Neural progenitor cell (in vitro differentiated cells): ENCODE measurements around the gene TANC1. TPM values are rescaled to one million over a fixed set of nuclear protein-coding genes. Genes with fewer than 3 reads are reported as not detected.

Experiments
- DNase-seq: peaks from one replicate; pipeline ENCODE4 v3.0.0-alpha.2; 2016; ENCODE audit warnings: low spot score
- H2AFZ ChIP-seq: fragments of 200-600 bp; sonication (generic); replicated peaks from 2 replicates; pipeline ENCODE4 v1.6.1; 2016; ENCODE audit warnings: antibody characterized with exemption
- H3F3A ChIP-seq: fragments of 200-600 bp; sonication (generic); 2 replicates; pipeline ENCODE4 v1.6.1; 2016; ENCODE audit warnings: antibody characterized with exemption, low read depth
- H3K27ac ChIP-seq: fragments of 200-600 bp; sonication (generic); 2 replicates; pipeline ENCODE4 v1.5.1; 2016; ENCODE audit warnings: mild to moderate bottlenecking
- H3K27me3 ChIP-seq: fragments of 200-600 bp; sonication (generic); 2 replicates; pipeline ENCODE4 v1.6.1; 2016; ENCODE audit warnings: mild to moderate bottlenecking, moderate library complexity
- H3K36me3 ChIP-seq: fragments of 200-600 bp; sonication (generic); 2 replicates; pipeline ENCODE4 v1.5.1; 2016
- H3K4me1 ChIP-seq: fragments of 200-600 bp; sonication (generic); 2 replicates; pipeline ENCODE4 v1.6.1; 2016; ENCODE audit warnings: mixed run types
- H3K4me2 ChIP-seq: fragments of 200-600 bp; sonication (generic); 2 replicates; pipeline ENCODE4 v1.6.1; 2016
- H3K4me3 ChIP-seq: fragments of 200-600 bp; sonication (generic); 2 replicates; pipeline ENCODE4 v1.5.1; 2016
- H3K79me2 ChIP-seq: fragments of 200-600 bp; sonication (generic); 2 replicates; pipeline ENCODE4 v1.6.1; 2016; ENCODE audit warnings: low read depth
- H3K9ac ChIP-seq: fragments of 200-600 bp; sonication (generic); 2 replicates; pipeline ENCODE4 v1.6.1; 2016
- H3K9me3 ChIP-seq: fragments of 200-600 bp; sonication (generic); 2 replicates; pipeline ENCODE4 v1.5.1; 2016; ENCODE audit warnings: low read depth
- H4K20me1 ChIP-seq: fragments of 200-600 bp; sonication (generic); 2 replicates; pipeline ENCODE4 v1.6.1; 2016; ENCODE audit warnings: low read depth
- H3K27ac Mint-ChIP-seq: 3 replicates; pipeline ENCODE4 v1.8.0; 2021; ENCODE audit warnings: mixed read lengths
- H3K27me3 Mint-ChIP-seq: 2 replicates; pipeline ENCODE4 v1.8.0; 2022; ENCODE audit warnings: low read depth, mild to moderate bottlenecking, inconsistent platforms, moderate library complexity, mixed read lengths; ENCODE audit not compliant: insufficient read depth
- H3K36me3 Mint-ChIP-seq: 3 replicates; pipeline ENCODE4 v1.8.0; 2021; ENCODE audit warnings: mixed read lengths
- H3K4me1 Mint-ChIP-seq: 3 replicates; pipeline ENCODE4 v1.8.0; 2021; ENCODE audit warnings: mixed read lengths
- H3K4me3 Mint-ChIP-seq: 3 replicates; pipeline ENCODE4 v1.8.0; 2021; ENCODE audit warnings: mild to moderate bottlenecking, moderate library complexity, mixed read lengths
- H3K9me3 Mint-ChIP-seq: 3 replicates; pipeline ENCODE4 v1.8.0; 2020; ENCODE audit warnings: mixed read lengths
- CTCF ChIP-seq: fragments of 200-600 bp; sonication (generic); IDR thresholded peaks from 2 replicates; pipeline ENCODE4 v1.5.1; 2017; ENCODE audit warnings: antibody characterized with exemption, mild to moderate bottlenecking
- EZH2 ChIP-seq: fragments of 200-600 bp; sonication (generic); IDR thresholded peaks from 2 replicates; pipeline ENCODE4 v1.6.1; 2017; ENCODE audit warnings: antibody characterized with exemption, mild to moderate bottlenecking, moderate library complexity
- EZH2phosphoT487 ChIP-seq: fragments of 200-600 bp; sonication (generic); IDR thresholded peaks from 2 replicates; pipeline ENCODE4 v1.6.1; 2017; ENCODE audit warnings: antibody characterized with exemption
- total RNA-seq: library from RNA; depleted of rRNA; stranded (reverse); fragments of >200 nt; gene quantifications from 2 replicates; pipeline ENCODE4 v1.2.3, GENCODE V29; 2015; ENCODE audit warnings: low replicate concordance

The TANC1 gene
- total RNA-seq, 1 donor from 2014 or later = 11.9 TPM

GRCh38 chr2:159026170-159026569 is 57.7 kb downstream of the TANC1 start:
- Histone ChIP-seq H3K27me3 (no peaks in the 10 kb centered on the region), H3K27ac (no peak overlapping the region), H4K20me1 (peaks cover 7% of the 10 kb centered on the region), H2AFZ (no peak overlapping the region), H3F3A (peaks cover 7% of the 10 kb centered on the region), H3K9ac (no peak overlapping the region), H3K36me3 (no peaks in the 10 kb centered on the region), H3K4me2 (no peak overlapping the region), H3K79me2 (no peaks in the 10 kb centered on the region), H3K9me3 (no peaks in the 10 kb centered on the region), H3K4me1 (peaks cover 6% of the 10 kb centered on the region), H3K4me3 (no peak overlapping the region)
- Mint-ChIP-seq H3K27me3 (peaks cover 7% of the 10 kb centered on the region), H3K4me1 (peaks cover 15% of the 10 kb centered on the region), H3K27ac (no peak overlapping the region), H3K4me3 (no peak overlapping the region), H3K9me3 (no peaks in the 10 kb centered on the region), H3K36me3 (peaks cover 6% of the 10 kb centered on the region)
- TF ChIP-seq CTCF (no peak), EZH2phosphoT487 (no peak), EZH2 (no peak)
- DNase-seq = no peak

- Histone ChIP-seq H3K4me2 (no peak overlapping the region), H3K9me3 (no peaks in the 10 kb centered on the region), H3K36me3 (no peaks in the 10 kb centered on the region), H3K27ac (no peak overlapping the region), H3K4me1 (peaks cover 18% of the 10 kb centered on the region), H3K79me2 (no peaks in the 10 kb centered on the region), H3K4me3 (no peak overlapping the region), H4K20me1 (peaks cover 13% of the 10 kb centered on the region), H3K27me3 (no peaks in the 10 kb centered on the region), H2AFZ (no peak overlapping the region), H3F3A (peaks cover 11% of the 10 kb centered on the region), H3K9ac (no peak overlapping the region)
- DNase-seq = no peak
- H3K4me3 Mint-ChIP-seq = no peak overlapping the region
- TF ChIP-seq EZH2phosphoT487 = no peak
- no peak for TF ChIP-seq CTCF
- TF ChIP-seq EZH2 = no peak
- no peaks in the 10 kb centered on the region for H3K9me3 Mint-ChIP-seq
- no peak overlapping the region for H3K27ac Mint-ChIP-seq
- peaks cover 9% of the 10 kb centered on the region for H3K27me3 Mint-ChIP-seq
- H3K4me1 Mint-ChIP-seq = peaks cover 35% of the 10 kb centered on the region
- peaks cover 4% of the 10 kb centered on the region for H3K36me3 Mint-ChIP-seq
Measured at GRCh38 chr2:159028776-159029175, 60.3 kb downstream of the TANC1 start.

- H3K9me3 Mint-ChIP-seq = no peaks in the 10 kb centered on the region
- no peaks in the 10 kb centered on the region for H3K36me3 ChIP-seq
- no peak overlapping the region for H3K27ac Mint-ChIP-seq
- no peaks in the 10 kb centered on the region for H3K9me3 ChIP-seq
- no peaks in the 10 kb centered on the region for H3K79me2 ChIP-seq
- H3K4me3 Mint-ChIP-seq = no peak overlapping the region
- H2AFZ ChIP-seq = no peak overlapping the region
- peaks cover 18% of the 10 kb centered on the region for H3K4me1 ChIP-seq
- no peak overlapping the region for H3K9ac ChIP-seq
- peaks cover 4% of the 10 kb centered on the region for H3K36me3 Mint-ChIP-seq
- no peak for DNase-seq
- no peak overlapping the region for H3K4me2 ChIP-seq
- peaks cover 11% of the 10 kb centered on the region for H3F3A ChIP-seq
- peaks cover 13% of the 10 kb centered on the region for H4K20me1 ChIP-seq
- TF ChIP-seq CTCF = no peak
- TF ChIP-seq EZH2 = no peak
- TF ChIP-seq EZH2phosphoT487 = no peak
- H3K4me3 ChIP-seq = no peak overlapping the region
- H3K4me1 Mint-ChIP-seq = peaks cover 35% of the 10 kb centered on the region
- H3K27me3 ChIP-seq = no peaks in the 10 kb centered on the region
- H3K27ac ChIP-seq = no peak overlapping the region
- H3K27me3 Mint-ChIP-seq = peaks cover 8% of the 10 kb centered on the region
Measured at GRCh38 chr2:159029936-159030335, 61.5 kb downstream of the TANC1 start.
